K562 (cell line): ENCODE data around the gene NYAP1. TPM values are rescaled to one million over a fixed set of nuclear protein-coding genes. Genes with fewer than 3 reads are reported as not detected.

Source experiments
- BRF1 ChIP-seq: IDR thresholded peaks from 3 replicates; pipeline ENCODE4 v1.6.1; 2011; ENCODE audit warnings: borderline replicate concordance, mild to moderate bottlenecking; ENCODE audit not compliant: insufficient read length; ENCODE audit errors: extremely low read depth
- CBX5 ChIP-seq: IDR thresholded peaks from 2 replicates; pipeline ENCODE4 v1.6.1; 2014; ENCODE audit warnings: low read depth, borderline replicate concordance
- CHD4 ChIP-seq: fragments of 200-600 bp; sonication (generic); IDR thresholded peaks from 3 replicates; pipeline ENCODE4 v1.6.1; 2012; ENCODE audit warnings: low read depth, mild to moderate bottlenecking, mixed read lengths, low read length, inconsistent platforms; ENCODE audit not compliant: insufficient read depth, insufficient replicate concordance, poor library complexity, severe bottlenecking
- COPS2 ChIP-seq: fragments of 450-650 bp; conservative IDR thresholded peaks from 2 replicates; pipeline ENCODE4 v1.6.1; 2016; ENCODE audit warnings: mild to moderate bottlenecking, moderate library complexity
- CREB5 ChIP-seq: fragments of 250-450 bp; sonication (Bioruptor Pico); IDR thresholded peaks from 2 replicates; pipeline ENCODE4 v1.5.0; 2020; ENCODE audit warnings: mild to moderate bottlenecking
- DMBX1 ChIP-seq: fragments of 250-450 bp; sonication (Bioruptor Pico); IDR thresholded peaks from 2 replicates; pipeline ENCODE4 v1.8.0; 2022; ENCODE audit warnings: inconsistent platforms, mild to moderate bottlenecking, moderate library complexity, borderline replicate concordance
- E2F6 ChIP-seq, 2 experiments: IDR thresholded peaks; 2 replicates each; pipeline ENCODE4 v1.6.1; 2011; ENCODE audit warnings: borderline replicate concordance in 1 of 2, control low read depth in 1 of 2, low read depth in 1 of 2, low read length in 1 of 2, mild to moderate bottlenecking in 1 of 2, mixed read lengths in 1 of 2, moderate library complexity in 1 of 2; ENCODE audit not compliant: insufficient read depth in 1 of 2, insufficient read length in 1 of 2, poor library complexity in 1 of 2, severe bottlenecking in 1 of 2; ENCODE audit errors: extremely low read depth in 1 of 2
- GATAD2A ChIP-seq: fragments of 450-650 bp; IDR thresholded peaks from 2 replicates; pipeline ENCODE4 v1.6.1; 2017
- KHSRP ChIP-seq: fragments of 450-650 bp; IDR thresholded peaks from 2 replicates; pipeline ENCODE4 v1.6.1; 2017
- NFE2L1 ChIP-seq: fragments of 450-650 bp; IDR thresholded peaks from 2 replicates; pipeline ENCODE4 v1.6.1; 2016; ENCODE audit warnings: missing genetic modification characterization, low read depth, mild to moderate bottlenecking, missing compliant biosample characterization, moderate library complexity, borderline replicate concordance
- PRPF4 ChIP-seq: fragments of 200-400 bp; formaldehyde crosslinking; IDR thresholded peaks from one replicate; pipeline ENCODE4 v1.6.1; 2017; ENCODE audit warnings: low read length, low read depth, mild to moderate bottlenecking; ENCODE audit not compliant: insufficient read depth, poor library complexity, severe bottlenecking
- PTTG1 ChIP-seq: fragments of 450-650 bp; IDR thresholded peaks from 2 replicates; pipeline ENCODE4 v1.6.1; 2016; ENCODE audit warnings: low read depth, mild to moderate bottlenecking, missing genetic modification characterization, missing compliant biosample characterization
- RBM17 ChIP-seq: fragments of 200-400 bp; formaldehyde crosslinking; IDR thresholded peaks from 2 replicates; pipeline ENCODE4 v1.6.1; 2017; ENCODE audit warnings: low read depth, mild to moderate bottlenecking, low read length, borderline replicate concordance
- RCOR1 ChIP-seq, 2 experiments: IDR thresholded peaks; 2 replicates each; pipeline ENCODE4 v1.6.1; 2012; ENCODE audit warnings: low read depth in 2 of 2, low read length in 2 of 2, borderline replicate concordance in 1 of 2, improper control_type of control experiment in 1 of 2
- SMARCA5 ChIP-seq: fragments of 450-650 bp; IDR thresholded peaks from 2 replicates; pipeline ENCODE4 v1.6.1; 2016
- TBL1XR1 ChIP-seq, 2 experiments: IDR thresholded peaks; 2 replicates each; pipeline ENCODE4 v1.6.1; 2012; ENCODE audit warnings: improper control_type of control experiment in 2 of 2, low read length in 2 of 2, mild to moderate bottlenecking in 1 of 2
- TRIM24 ChIP-seq, 2 experiments: fragments of 450-650 bp; IDR thresholded peaks; 2 replicates each; pipeline ENCODE4 v1.6.1; 2016
- ZNF75A ChIP-seq: fragments of 450-650 bp; formaldehyde crosslinking; IDR thresholded peaks from 2 replicates; pipeline ENCODE4 v1.4.0; 2020; ENCODE audit warnings: mild to moderate bottlenecking
- polyA plus RNA-seq, 8 experiments: library from polyadenylated mRNA; depleted of rRNA in 4 of 8; stranded (reverse) in 5 of 8; unstranded in 3 of 8; fragments of >200 nt; fragmentation: Nextera tagmentation in 2 of 8; fragmentation: Illumina TruSeq in 1 of 8; extraction: Ambion mirVana in 2 of 8; extraction: Trizol in 1 of 8; gene quantifications; 2 replicates each; pipeline versions ENCODE4 v1.2.1 to v1.2.3, GENCODE V29; 2011 to 2014; ENCODE audit warnings: inconsistent platforms in 1 of 8, missing spikeins in 1 of 8
- total RNA-seq, 7 experiments: library from RNA; depleted of rRNA in 6 of 7; stranded (reverse); fragments of >200 nt in 6 of 7; fragmentation: Illumina TruSeq in 2 of 7; extraction: Trizol in 2 of 7; gene quantifications; 2 replicates each; pipeline versions ENCODE4 v1.2.1 to v1.2.3, GENCODE V29; 2011 to 2021; ENCODE audit warnings: low replicate concordance in 1 of 7
- TF ChIP-seq, protein P1 (sequence below): fragments of 250-450 bp; sonication (Bioruptor Pico); IDR thresholded peaks from 2 replicates; pipeline ENCODE4 v1.4.0; 2020; ENCODE audit warnings: borderline replicate concordance
- TF ChIP-seq, protein P2 (sequence below), 2 experiments: fragments of 150-350 bp in 1 of 2; IDR thresholded peaks; 2 replicates each; pipeline ENCODE4 v1.6.1; 2012 to 2016; ENCODE audit warnings: low read depth in 2 of 2, low read length in 2 of 2, mild to moderate bottlenecking in 1 of 2, moderate library complexity in 1 of 2

The NYAP1 gene
- total and polyA plus RNA-seq, 9 of the 15 experiments (the other 6 are each of a cell fraction or from before 2014, with no cell fraction given): 0.11 to 0.88 (median 0.22) TPM; not detected in 2

GRCh38 chr7:100472854-100473499 is 10.8 kb upstream of the NYAP1 start (continued):
- TF ChIP-seq, protein P1, sequence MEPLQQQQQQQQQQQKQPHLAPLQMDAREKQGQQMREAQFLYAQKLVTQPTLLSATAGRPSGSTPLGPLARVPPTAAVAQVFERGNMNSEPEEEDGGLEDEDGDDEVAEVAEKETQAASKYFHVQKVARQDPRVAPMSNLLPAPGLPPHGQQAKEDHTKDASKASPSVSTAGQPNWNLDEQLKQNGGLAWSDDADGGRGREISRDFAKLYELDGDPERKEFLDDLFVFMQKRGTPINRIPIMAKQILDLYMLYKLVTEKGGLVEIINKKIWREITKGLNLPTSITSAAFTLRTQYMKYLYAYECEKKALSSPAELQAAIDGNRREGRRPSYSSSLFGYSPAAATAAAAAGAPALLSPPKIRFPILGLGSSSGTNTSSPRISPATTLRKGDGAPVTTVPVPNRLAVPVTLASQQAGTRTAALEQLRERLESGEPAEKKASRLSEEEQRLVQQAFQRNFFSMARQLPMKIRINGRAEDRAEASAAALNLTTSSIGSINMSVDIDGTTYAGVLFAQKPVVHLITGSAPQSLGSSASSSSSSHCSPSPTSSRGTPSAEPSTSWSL (CRISPR knock-in tag): no peak
- TF ChIP-seq E2F6 (IDR thresholded peaks at IDR 0.05; ENCODE audit: borderline replicate concordance in 1 of 2, extremely low read depth in 1 of 2, insufficient read depth in 1 of 2, insufficient read length in 1 of 2, low read depth in 1 of 2, low read length in 1 of 2, poor library complexity in 1 of 2, severe bottlenecking in 1 of 2) (peak; percentile 19 to 58), CBX5 (no peak), ZNF75A (no peak), NFE2L1 (no peak), SMARCA5 (no peak), DMBX1 (CRISPR knock-in tag) (0 out of 2 replicates have a peak, but pooled peaks have one; percentile 18), BRF1 (no peak), CREB5 (no peak), PTTG1 (tag) (no peak), PRPF4 (no peak), TRIM24 (IDR thresholded peaks at IDR 0.05) (peak; percentile 32 to 46; a peak in 1 of 4 replicates), TBL1XR1 (IDR thresholded peaks at IDR 0.05; ENCODE audit: low read length in 2 of 2) (0 out of 4 replicates have a peak, but pooled peaks of 1 of the 2 experiments have one; percentile 12), COPS2 (no peak), RCOR1 (IDR thresholded peaks at IDR 0.05; ENCODE audit: borderline replicate concordance in 1 of 2, low read depth in 2 of 2, low read length in 2 of 2) (peak in 1 of 2 experiments; percentile 53; a peak in 1 of 4 replicates), RBM17 (no peak), CHD4 (no peak), KHSRP (no peak), GATAD2A (peak; percentile 41; the same call in 1 of the 2 replicates)
- TF ChIP-seq, protein P2, sequence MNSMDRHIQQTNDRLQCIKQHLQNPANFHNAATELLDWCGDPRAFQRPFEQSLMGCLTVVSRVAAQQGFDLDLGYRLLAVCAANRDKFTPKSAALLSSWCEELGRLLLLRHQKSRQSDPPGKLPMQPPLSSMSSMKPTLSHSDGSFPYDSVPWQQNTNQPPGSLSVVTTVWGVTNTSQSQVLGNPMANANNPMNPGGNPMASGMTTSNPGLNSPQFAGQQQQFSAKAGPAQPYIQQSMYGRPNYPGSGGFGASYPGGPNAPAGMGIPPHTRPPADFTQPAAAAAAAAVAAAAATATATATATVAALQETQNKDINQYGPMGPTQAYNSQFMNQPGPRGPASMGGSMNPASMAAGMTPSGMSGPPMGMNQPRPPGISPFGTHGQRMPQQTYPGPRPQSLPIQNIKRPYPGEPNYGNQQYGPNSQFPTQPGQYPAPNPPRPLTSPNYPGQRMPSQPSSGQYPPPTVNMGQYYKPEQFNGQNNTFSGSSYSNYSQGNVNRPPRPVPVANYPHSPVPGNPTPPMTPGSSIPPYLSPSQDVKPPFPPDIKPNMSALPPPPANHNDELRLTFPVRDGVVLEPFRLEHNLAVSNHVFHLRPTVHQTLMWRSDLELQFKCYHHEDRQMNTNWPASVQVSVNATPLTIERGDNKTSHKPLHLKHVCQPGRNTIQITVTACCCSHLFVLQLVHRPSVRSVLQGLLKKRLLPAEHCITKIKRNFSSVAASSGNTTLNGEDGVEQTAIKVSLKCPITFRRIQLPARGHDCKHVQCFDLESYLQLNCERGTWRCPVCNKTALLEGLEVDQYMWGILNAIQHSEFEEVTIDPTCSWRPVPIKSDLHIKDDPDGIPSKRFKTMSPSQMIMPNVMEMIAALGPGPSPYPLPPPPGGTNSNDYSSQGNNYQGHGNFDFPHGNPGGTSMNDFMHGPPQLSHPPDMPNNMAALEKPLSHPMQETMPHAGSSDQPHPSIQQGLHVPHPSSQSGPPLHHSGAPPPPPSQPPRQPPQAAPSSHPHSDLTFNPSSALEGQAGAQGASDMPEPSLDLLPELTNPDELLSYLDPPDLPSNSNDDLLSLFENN (IDR thresholded peaks at IDR 0.05; ENCODE audit: low read depth in 2 of 2, low read length in 2 of 2): no peak
